Activated CD8-positive, alpha-beta memory T cell treated with anti-CD3 and anti-CD28 coated beads, Interleukin-2, amount 50 U/mL, for 24 hours (primary cell): Measurements from ENCODE around the gene LAMB1.

Source experiments
- DNase-seq: peaks from one replicate; pipeline ENCODE4 v3.0.0-alpha.2; 2020; ENCODE audit errors: extremely low read depth

The LAMB1 gene

DNA sequence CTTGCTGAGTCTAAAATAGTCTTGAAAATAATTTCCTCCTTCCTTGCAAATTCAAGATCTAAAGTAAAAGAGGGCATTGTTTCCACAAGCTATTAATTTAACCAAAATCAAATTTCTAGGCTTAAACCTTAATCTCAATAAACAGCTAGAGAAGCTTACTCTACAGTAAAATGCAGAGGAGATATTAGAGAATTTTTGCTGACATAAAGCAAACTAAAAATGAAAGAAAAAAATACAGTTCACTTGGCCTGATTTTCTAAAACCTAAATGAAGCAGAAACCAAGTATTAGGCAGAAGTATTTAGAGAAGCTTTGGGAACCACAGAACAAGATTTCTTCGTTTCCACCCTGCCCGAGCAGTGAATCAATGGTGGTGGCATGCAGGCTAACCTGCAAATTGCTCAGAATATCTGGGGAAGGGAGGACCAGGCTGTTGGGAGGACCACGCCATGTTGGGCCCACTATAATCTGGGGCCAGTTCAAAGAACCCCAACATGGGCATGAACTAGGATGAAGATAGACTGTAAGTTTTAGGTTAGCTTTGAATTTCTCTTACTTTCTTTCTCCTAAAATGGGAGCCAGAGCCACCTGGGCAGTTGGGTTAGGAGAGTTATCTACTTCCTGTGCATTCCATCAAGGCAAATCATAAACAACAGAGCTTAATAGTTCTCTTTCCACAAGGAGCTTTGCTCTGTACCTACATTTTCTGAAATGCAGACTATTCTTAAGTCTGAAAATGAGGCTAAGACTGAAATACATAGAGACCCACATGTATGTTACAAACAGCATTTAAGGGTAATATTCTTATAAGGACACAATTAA is 4.1 kb downstream of the LAMB1 start:
- DNase-seq: no peak

DNA sequence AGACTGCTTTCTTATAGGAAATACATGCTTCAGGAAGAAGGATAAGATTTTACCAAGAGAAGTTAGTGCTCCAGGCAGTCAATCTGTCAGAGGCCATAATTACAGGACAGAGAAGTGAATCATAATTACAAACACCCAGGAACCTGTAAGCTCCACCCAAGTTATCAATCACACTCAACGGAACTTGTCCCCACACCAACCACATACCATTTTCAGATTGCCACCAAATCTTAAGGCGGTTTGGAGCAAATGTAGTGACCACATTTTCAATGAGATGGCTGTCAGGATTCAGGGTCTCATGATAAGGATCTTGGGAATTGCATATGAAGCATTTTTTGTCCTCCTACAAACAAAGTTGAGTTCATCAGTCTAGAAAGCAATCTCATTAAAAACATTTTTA is 4.8 kb downstream of the LAMB1 start:
- no peak for DNase-seq

DNA sequence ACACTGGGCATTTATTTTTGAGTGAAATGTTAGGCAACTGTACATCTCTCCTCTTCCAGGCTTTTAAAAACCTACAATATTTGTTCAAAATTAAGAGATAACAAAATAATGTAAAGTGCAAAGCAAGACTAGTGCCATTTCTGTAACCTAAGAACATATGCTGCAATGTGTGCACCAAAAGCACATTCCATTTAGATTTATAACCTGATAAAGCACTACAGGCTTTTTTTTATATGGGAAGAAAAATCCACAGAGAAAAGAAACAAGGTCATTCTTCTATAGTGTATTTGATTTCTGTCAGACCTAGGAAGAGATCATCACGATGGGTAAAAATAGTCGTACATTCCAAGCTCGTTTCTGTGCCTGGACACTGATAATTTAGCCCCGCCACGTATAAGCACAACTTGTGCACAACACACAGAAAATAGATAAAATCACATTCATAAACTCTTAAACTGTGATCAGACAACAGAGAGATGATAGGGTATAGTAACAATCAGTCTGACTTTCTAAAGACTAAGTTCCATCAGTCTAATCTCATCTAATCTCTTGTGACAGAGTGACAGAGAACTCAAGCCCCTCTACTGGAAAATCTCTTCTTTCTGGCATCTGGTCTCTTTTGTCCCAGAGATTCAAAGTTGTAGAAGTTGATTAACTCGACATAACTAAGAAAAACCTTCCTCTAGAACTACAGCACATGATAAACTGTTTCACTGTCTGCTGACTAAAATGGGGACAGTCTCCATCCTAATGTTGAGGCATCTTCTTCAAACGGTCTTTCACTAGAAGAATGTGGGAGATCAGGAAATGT is 6.7 kb downstream of the LAMB1 start:
- DNase-seq: no peak

DNA sequence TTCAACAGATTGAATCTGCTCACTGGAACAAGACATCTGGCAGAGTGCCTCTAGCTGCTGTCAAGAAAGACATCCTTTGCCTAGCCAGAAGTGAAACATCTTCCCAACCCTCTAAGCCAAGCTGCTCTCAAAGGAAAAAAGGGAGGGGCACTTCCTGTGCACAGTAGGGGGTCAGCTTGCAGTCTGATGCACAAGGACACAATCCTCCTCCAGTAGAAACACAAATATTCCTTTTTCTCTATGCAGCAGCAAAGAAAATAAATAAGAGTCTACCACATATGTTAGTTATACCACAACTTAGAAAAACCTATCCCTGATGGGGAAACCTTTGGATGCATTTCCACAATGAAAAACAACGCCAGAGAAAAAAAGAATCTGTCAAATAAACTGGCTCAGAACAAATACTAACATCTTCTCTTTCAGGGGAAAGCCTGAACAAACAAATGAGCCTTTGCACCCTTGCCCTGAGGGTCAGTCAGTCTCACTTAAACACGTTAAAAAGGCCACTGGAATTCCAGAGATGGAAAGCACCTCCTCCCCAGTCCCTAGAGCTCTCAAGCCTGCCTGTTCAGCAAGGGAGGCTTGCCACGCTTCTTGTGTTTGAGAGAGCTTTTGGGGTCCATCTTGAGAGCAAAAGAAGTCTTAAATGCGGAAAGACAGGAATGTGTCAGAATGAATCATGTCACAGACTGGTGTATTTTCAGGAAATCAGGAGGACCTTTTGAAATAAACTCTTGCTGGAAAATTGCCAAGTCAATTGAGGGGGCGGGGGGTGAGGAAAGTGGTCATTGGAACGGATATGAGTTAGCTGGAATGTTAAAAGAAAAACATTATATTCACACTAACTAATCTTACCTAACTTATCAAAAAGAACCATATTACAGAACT is 7.5 kb downstream of the LAMB1 start:
- no peak for DNase-seq

DNA sequence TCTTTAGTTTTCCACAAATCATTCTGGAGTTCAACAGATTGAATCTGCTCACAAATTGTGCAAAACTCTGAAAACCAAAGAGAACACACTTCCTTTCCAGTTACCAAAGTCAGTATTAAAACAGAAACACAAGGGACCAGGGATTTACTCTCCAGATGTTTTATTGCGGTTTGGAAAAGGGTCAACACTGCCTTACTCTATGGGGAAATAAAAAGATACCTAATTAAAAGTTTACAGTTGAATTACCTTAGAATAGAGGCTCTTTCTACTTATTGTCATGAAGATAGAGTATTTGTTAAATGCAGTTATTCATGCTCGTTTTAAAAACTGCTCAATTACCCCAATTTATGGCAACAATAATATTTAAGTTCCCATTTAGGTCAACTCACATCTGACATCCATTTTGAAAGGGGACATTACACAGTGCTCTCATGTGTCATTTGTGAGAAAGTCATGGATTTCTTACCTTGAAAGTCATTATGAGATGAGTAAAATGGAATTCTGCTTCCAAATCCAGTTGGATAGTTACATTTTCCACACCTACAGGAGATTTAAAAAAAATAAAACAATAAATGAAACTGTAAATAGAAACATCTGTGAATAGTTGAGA is 8.4 kb downstream of the LAMB1 start:
- no peak for DNase-seq

DNA sequence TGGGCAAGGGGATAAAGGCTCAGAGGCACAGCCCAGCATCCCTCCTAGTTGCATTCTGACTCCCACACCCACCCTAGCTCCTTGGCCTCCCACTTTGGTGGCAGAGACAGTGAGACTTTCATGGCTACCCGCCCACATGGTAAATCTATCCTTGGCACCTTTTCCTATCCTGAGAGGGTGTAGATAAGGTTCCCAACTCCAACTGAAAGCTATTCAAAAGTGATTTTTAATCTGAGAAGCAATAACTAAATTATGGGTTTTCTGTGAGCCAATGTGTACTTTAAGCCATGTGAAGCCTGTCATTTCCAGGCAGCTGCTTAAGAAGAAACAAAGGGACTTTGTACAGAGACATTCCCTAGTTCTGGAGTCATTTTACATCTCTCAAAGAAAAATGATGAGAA is 9.1 kb downstream of the LAMB1 start:
- DNase-seq: no peak

DNA sequence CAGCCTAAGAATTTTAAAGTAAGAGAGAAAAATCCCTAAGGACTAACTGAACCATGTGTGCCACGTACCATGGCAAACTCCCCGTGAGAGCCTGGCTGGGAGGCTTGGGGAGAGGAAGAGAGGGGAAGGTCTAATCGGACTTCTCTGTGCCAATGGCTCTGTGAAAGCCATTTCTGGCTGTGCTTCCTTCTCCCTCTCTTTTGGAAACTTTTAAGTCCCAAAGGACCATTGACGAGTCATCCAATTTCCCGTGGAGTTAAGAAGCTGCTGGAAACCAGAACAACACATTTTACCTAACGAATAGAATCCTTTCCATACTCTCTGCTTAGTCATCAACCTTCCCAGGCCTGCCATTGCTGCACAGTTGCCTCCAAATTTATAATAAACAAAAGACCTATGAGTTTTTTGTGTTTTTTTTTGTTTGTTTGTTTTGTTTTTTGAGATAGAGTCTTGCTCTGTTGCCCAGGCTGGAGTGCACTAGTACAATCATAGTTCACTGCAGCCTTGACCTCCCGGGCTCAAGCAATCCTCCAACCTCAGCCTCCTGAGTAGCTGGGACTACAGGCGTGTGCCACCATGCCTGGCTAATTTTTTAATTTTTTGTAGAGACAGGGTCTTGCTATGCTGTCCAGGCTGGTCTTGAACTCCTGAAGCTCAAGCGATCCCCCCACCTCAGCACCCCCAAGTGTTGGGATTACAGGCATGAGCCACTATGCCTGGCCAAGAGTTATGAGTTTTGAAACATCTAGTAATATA is 13.2 kb downstream of the LAMB1 start:
- DNase-seq: no peak

DNA sequence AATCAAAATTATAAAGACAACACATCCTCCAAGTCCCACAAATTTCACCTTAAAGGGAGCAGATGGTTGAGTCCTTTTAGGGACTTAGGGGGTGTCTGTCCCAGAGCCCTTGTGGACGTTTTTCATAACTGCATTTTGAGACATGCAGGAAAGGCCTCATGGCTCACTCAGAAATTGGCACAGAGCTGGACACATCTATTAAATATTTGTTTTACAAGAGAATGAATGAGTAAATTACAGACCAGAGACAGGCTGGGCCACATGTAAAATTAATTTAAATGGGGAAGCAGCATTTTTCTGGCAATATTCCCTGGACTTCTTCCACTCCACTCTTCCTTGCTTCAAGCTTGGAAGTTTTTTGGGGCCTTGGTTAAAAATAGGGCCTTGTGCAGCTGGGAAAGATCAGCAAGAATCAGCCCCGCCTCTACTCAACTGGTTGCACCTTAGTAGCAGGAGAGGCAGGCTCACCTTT is 20.0 kb downstream of the LAMB1 start:
- DNase-seq: no peak

DNA sequence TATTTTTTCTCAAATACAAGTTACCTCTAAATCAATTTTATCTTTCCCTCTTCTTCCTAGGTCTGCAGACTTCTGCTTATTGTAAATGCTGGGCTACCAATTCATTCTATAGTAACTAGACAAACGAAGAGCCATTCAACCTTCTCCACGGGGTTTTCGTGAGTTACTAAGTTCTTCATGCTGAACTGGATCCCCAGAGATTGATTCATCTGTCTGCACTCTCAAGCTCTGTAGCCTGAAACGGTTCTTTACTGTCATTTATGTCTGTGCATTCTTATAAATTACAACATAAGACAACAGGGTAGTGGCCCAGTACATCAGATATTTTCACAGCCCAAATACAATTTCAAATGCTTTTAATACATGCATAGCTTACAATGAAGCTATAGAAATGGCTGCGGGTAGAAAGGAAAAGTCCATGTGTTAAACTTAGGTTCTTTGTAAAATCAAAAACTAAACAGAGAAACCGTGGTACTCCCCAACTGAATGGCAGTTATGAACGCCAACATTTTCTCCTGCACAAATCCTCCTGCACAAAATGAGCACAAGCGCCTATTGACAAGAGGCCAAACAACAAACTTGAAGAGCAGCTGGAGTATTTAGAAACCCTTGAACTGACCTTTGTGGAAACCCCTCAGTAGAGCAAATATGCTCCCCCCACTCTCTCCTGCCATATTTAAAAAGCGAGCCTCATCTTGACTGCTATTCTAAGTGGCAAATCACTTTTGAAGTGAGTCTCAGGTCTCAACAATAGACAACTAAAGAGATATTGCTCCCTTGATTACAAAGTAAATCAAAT is 20.7 kb downstream of the LAMB1 start:
- DNase-seq: no peak

DNA sequence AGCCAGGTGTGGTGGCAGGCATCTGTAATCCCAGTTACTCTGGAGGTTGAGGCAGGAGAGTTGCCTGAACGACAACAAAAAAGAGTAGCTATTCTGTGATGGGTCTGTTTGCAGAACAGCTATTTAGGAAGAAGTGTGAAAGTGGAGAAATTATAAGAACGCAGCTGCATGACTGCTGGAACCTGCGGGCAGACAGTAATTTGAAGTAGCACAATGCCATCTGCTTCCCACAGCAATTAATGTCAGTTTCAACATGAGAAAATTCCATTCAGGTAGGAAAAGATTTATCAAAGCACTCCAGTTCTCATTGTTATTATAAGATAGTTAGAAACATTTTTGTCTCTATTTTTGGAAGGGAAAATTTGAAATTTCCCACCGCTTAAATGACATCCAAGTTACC is 21.5 kb downstream of the LAMB1 start:
- no peak for DNase-seq

DNA sequence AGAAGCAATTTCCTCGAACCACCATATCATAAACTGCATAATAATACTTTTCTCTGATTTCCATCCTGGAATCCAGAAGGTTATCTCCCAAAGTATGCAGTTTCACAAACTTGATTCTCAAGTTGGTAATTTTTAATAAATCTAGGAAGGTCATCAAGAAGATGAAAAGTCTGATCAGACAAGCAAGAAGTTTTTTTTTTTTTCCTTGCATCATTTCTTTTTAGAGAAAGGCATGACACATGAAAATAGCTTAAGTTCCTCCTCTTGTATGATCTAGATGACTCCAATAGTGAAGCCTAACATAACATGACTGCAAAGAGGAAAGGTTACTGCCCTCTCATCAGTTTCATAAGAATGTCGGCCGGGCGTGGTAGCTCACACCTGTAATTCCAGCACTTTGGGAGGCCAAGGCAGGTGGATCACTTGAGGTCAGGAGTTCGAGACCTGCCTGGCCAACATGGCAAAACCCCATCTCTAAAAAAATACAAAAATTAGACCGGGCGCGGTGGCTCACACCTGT is 22.2 kb downstream of the LAMB1 start:
- no peak for DNase-seq

DNA sequence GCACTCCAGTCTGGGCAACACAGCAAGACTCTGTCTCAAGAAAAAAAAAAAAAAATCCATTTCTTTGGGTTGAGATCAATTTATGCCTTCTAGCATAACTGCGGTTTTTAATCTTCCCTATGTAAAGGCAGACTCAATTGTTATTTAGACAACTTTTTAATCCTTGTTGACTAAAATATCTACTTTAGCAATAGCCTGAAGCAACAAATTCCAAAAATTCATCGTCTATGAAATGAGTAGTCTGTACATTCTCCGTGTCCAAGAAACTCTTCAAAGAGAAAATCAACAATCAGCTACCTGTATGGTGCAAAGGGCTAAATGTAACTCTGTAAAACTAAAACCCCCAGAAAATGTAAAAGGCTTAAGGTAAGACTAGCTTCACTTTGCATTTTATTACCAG is 22.8 kb downstream of the LAMB1 start:
- DNase-seq: no peak

DNA sequence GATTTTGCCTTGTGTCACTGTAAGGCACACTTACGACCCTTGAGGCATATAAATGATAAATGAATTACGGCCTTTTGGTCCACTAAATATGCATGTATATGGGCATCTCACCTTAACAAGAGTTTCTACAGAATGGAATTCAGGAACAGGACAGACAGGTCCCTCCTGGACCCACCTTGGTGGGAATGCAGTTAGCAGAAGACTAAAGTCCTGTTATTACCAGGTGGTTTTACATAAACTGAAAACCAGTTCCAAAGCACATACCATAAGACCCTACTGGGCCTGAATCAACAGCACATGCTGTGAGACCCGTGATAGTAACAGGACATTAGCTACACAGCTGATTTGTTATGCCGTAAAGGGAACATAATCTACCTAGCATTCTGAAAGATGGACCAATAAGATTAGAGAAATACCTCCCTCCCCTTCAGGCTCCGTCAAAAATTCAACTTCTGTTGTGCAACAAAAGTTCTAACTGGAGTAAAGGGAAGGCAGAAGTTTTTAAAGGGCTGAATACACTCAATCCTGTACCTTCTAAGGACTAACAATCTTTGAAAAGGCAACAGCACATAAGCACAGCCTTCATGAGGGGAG is 24.0 kb downstream of the LAMB1 start:
- no peak for DNase-seq

DNA sequence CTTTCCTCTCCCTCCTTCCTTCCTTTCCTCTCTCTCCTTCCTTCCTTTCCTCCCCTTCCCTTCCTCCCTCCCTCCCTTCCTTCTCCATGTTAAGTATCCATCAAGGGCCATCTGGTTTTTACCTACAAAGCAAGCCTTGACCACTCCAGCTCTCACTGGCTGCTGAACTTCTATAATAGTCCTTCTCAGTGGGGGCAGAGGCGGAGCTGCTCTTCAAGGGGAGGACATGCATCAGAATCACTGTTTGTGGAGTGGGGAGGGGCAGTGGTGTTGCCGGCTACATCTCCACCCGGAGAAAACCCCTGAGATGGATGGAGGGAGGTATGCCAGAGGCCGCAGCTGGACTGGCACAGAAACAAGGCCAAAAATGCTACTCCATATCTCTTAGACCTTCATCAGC is 25.9 kb downstream of the LAMB1 start:
- DNase-seq: no peak

DNA sequence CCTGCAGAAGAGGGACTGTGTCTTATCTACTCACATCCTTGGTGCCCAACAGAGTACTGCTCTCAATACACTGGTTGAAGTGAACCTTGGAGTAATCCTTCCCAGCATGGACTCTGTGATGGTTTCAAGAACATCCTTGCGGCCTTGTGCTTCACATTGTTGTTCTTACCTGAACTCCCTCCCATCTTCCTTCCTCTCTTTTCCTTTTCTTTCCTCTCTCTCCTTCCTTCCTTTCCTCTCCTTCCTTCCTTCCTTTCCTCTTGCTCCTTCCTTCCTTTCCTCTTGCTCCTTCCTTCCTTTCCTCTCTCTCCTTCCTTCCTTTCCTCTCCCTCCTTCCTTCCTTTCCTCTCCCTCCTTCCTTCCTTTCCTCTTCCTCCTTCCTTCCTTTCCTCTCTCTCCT is 26.3 kb downstream of the LAMB1 start:
- DNase-seq: no peak

DNA sequence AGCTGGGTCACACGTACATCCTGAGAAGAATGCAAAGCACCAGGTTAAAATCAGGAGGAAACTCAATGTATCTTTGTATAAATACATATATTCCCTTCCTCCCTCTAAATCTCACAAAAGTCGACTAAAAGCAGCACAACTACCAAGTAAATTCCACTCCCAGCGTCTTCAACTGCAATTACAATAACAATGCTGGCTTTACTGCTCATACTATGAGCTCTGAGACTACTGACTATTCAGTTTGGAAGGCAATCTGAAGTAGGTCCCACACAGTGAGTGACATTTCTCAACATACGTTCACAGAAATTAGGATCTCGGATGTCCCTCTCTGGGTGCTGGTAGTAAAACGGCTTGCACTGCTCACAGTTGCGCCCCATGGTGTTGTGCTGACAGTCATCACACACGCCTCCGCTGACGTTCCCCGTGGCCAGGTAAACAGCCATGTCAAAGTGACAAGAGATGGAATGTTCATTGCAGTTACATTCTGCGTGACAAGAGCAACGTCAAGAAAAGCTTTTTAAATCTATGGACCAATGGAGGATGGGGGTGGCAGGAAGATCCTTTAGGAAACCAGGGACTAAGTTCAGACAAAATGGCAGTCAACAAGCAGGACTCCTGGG is 27.5 kb downstream of the LAMB1 start:
- no peak for DNase-seq

DNA sequence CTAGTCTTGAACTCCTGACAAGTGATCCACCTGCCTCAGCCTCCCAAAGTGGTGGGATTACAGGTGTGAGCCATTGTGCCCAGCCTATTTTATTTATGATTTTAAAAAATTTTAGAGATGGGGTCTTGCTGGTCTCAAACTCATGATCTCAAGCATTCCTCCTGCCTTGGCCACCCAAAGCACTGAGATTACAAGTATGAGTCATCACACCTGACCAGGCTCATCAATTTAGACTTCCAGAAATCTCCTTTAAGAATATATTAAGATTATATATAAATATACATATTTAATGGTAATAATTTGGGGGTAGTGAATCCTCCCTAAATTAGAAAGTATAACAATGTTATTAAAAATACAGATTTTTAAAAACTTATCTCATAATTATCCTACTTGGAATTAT is 29.1 kb downstream of the LAMB1 start:
- DNase-seq: no peak

DNA sequence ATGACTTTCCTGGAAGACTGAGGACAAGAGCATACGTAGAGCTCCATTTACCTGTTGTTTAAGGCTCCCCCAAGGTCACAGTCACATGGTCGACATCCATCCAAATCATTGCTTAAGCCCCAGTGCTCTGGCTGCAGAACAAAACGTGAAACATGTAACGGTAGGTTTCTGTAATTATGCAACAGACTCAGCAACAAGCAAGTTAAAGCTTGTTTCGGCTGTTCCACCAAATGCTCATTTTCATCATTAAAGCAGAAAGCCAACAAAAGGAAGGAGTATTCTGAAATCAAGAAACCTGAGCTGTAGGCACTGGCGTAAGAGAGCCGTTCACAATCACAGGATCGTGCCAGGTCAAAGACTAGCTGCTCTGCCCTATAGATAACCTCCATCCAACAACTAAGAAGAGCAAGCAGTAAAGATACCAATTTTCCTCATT is 30.0 kb downstream of the LAMB1 start:
- no peak for DNase-seq

DNA sequence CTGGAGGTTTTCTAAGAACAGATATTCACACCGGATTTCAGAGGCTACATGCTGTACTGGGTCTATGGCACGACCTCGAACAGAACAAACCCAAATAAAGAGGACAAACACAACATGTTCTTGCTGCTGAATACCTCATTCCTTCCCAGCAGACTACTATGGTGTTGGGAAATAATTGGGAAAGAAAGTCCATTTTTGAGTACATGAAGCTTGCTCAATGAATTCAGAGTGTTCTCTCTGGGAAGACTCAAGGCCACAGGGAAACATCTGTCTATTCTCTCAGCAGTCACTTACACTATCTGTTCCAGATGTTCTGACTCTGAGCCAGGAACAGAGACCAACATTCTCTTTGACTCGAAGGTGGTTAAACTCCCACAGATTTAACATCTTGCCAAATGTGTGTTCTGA is 30.9 kb downstream of the LAMB1 start:
- DNase-seq: no peak
